Testis (tissue), 3 donors: ENCODE results near the gene SCPEP1. TPM values are rescaled to one million over a fixed set of nuclear protein-coding genes. Genes with fewer than 3 reads are reported as not detected.

Source experiments
- DNase-seq: peaks from one replicate; pipeline ENCODE4 v3.0.0-alpha.2; 2019
- H3K27ac ChIP-seq, 2 donors: fragments of 200-600 bp; sonication (generic); one replicate each; pipeline ENCODE4 v1.5.1; 2019
- H3K27me3 ChIP-seq: fragments of 200-600 bp; sonication (generic); one replicate; pipeline ENCODE4 v1.5.1; 2019
- H3K36me3 ChIP-seq: fragments of 200-600 bp; sonication (generic); one replicate; pipeline ENCODE4 v1.5.1; 2017; ENCODE audit warnings: low read depth; ENCODE audit errors: missing control alignments
- H3K4me1 ChIP-seq: fragments of 200-600 bp; sonication (generic); one replicate; pipeline ENCODE4 v1.5.1; 2019
- H3K4me3 ChIP-seq, 2 donors: fragments of 200-600 bp; sonication (generic); one replicate each; pipeline ENCODE4 v1.5.1; 2017 to 2019
- H3K9me3 ChIP-seq: fragments of 200-600 bp; sonication (generic); one replicate; pipeline ENCODE4 v1.5.1; 2017
- CTCF ChIP-seq, 3 experiments: fragments of 450-650 bp in 2 of 3; fragments of 200-600 bp in 1 of 3; sonication (generic) in 1 of 3; IDR thresholded peaks; one replicate each; pipeline ENCODE4 v1.5.1; 2016 to 2019; ENCODE audit warnings: antibody characterized with exemption in 3 of 3, mild to moderate bottlenecking in 2 of 3, moderate library complexity in 1 of 3
- POLR2A ChIP-seq: fragments of 450-650 bp; IDR thresholded peaks from one replicate; pipeline ENCODE4 v1.6.1; 2017; ENCODE audit warnings: antibody characterized with exemption, mild to moderate bottlenecking, moderate library complexity
- WGBS, 2 donors: methylation state at CpG; one replicate each; pipeline ENCODE4 v1.1.5; 2018; 5-methylcytosine and 5-hydroxymethylcytosine counted together
- intact Hi-C: fragments of 100-400 bp; cut with DNase I; formaldehyde crosslinking; loops from one replicate; pipeline ENCODE4 v1.15.1; 2023; ENCODE audit warnings: low total_unique reads
- polyA plus RNA-seq: library from polyadenylated mRNA; stranded (reverse); fragments of 350-450 nt; fragmentation: Illumina TruSeq; extraction: RNeasy Lipid Tissue Mini Kit (QIAGEN cat#74804); gene quantifications from one replicate; pipeline ENCODE4 v1.2.3, GENCODE V29; 2014; ENCODE audit warnings: low read depth, low replicate concordance; ENCODE audit not compliant: insufficient read depth
- total RNA-seq, 2 donors: library from RNA; depleted of rRNA; stranded (reverse); fragments of >200 nt; gene quantifications; one replicate each; pipeline ENCODE4 v1.2.3, GENCODE V29; 2016

SCPEP1 gene
- total and polyA plus RNA-seq, 3 donors from 2014 or later: 30.7 to 55.7 (median 35.2) TPM

GRCh38 chr17:57004944-57005579 is 27.1 kb downstream of the SCPEP1 start:
- no peaks in the 10 kb centered on the region for H3K4me1 ChIP-seq
- WGBS, 2 donors: 87 to 96% methylated on average over 7 to 8 of the region's 8 CpGs
- no peak for DNase-seq
- TF ChIP-seq POLR2A (no peak), CTCF (IDR thresholded peaks at IDR 0.05) (no peak)
- H3K27ac ChIP-seq: no peak overlapping the region
- no peaks in the 10 kb centered on the region for H3K9me3 ChIP-seq
- H3K4me3 ChIP-seq: no peak overlapping the region
- intact Hi-C loops: no loop called here
- no peaks in the 10 kb centered on the region for H3K27me3 ChIP-seq
- H3K36me3 ChIP-seq: no peaks in the 10 kb centered on the region

- DNase-seq: no peak
- Histone ChIP-seq H3K4me1 (no peaks in the 10 kb centered on the region), H3K4me3 (no peak overlapping the region), H3K27me3 (no peaks in the 10 kb centered on the region), H3K9me3 (no peaks in the 10 kb centered on the region), H3K27ac (no peak overlapping the region), H3K36me3 (no peaks in the 10 kb centered on the region)
- 94 to 96% methylated on average over 2 of the region's 2 CpGs for whole genome bisulfite sequencing, 2 donors
- intact Hi-C loops: no loop called here
- TF ChIP-seq CTCF (IDR thresholded peaks at IDR 0.05) (no peak), POLR2A (no peak)
These were observed 28.1 kb downstream of the SCPEP1 start for GRCh38 chr17:57006040-57006439.

DNA sequence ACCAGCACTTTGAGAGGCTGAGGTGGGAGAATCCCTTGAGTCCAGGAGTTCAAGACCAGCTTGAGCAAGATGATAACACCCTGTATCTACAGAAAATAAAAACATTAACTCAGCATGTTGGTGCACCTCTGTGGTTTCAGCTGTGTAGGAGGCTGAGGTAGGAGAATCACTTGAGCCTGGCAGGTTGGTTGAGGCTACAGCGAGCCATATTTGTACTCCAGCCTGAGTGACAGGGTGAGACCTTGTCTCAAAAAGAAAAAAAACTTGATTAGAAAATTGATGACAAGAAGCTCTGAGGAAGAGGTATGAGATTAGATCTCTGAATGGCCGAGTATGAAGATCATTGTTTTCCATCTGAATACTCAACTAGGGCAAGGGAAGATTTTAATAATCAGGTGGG is 31.0 kb downstream of the SCPEP1 start:
- H3K36me3 ChIP-seq: no peaks in the 10 kb centered on the region
- H3K4me1 ChIP-seq: no peaks in the 10 kb centered on the region
- no peaks in the 10 kb centered on the region for H3K9me3 ChIP-seq
- TF ChIP-seq POLR2A (no peak), CTCF (IDR thresholded peaks at IDR 0.05) (no peak)
- WGBS, 2 donors: 90 to 92% methylated on average over 2 of the region's 2 CpGs
- no peaks in the 10 kb centered on the region for H3K27me3 ChIP-seq
- no peak overlapping the region for H3K4me3 ChIP-seq
- no peak overlapping the region for H3K27ac ChIP-seq
- no peak for DNase-seq
- intact Hi-C loops: no loop called here

DNA sequence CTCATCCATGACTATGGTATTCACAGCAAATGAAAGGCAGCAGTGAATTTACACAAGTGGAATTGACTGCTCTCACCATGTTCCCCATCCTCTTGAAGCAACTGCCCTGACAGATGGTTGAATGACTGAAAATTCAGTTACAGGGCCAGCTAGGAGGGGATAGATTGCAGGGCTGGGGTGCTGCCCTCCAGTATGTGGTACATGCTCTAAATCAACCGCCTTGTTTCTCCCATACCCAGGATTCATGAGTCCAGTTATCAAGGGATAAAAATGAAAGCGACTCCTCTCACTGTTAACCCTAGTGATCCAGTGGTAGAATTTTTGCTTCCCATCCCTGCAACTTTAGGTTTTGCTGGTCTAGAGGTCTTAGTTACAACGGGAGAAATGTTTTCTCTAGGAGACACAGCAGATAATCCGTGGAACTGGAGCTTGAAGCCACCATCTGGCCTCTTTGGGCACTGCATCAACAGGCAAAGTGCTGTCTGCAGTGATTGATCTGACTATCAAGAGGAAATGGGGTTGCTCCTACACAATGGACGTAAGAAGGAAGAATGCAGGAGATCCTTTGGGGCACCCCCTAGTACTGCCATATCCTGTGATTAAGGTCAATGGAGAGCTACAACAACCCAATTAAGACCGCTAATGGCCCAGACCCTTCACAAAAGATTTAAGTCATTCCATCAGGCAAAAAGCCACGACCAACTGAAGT is 32.0 kb downstream of the SCPEP1 start:
- DNase-seq: peak; percentile 53
- intact Hi-C loops: no loop called here
- WGBS, 2 donors: 36 to 37% methylated on average over 7 of the region's 7 CpGs
- H3K9me3 ChIP-seq: no peaks in the 10 kb centered on the region
- no peaks in the 10 kb centered on the region for H3K4me1 ChIP-seq
- no peaks in the 10 kb centered on the region for H3K27me3 ChIP-seq
- TF ChIP-seq CTCF (IDR thresholded peaks at IDR 0.05) (peak; percentile 12 to 56 (median 55)), POLR2A (no peak)
- no peak overlapping the region for H3K4me3 ChIP-seq
- no peaks in the 10 kb centered on the region for H3K36me3 ChIP-seq
- H3K27ac ChIP-seq: no peak overlapping the region

GRCh38 chr17:57010487-57010886 is 32.6 kb downstream of the SCPEP1 start:
- Histone ChIP-seq H3K9me3 (no peaks in the 10 kb centered on the region), H3K27ac (no peak overlapping the region), H3K27me3 (no peaks in the 10 kb centered on the region), H3K4me3 (no peak overlapping the region), H3K4me1 (no peaks in the 10 kb centered on the region), H3K36me3 (no peaks in the 10 kb centered on the region)
- 63 to 70% methylated on average over 3 of the region's 3 CpGs for WGBS, 2 donors
- no peak for DNase-seq
- no peak for TF ChIP-seq CTCF (IDR thresholded peaks at IDR 0.05)
- intact Hi-C loops: no loop called here
